Spleen (tissue), 7 donors: ENCODE results near the gene EEIG2.

Source experiments
- POLR2A ChIP-seq, 3 donors: fragments of 450-650 bp; IDR thresholded peaks; one replicate each; pipeline ENCODE4 v1.5.1; 2017; ENCODE audit warnings: antibody characterized with exemption in 3 of 3, mild to moderate bottlenecking in 1 of 3
- POLR2AphosphoS5 ChIP-seq, 3 donors: sonication (generic); formaldehyde crosslinking; IDR thresholded peaks; one replicate each; pipeline ENCODE4 v1.5.1; 2017; ENCODE audit warnings: antibody characterized with exemption in 3 of 3
- TF ChIP-seq, protein P1 (sequence below), 11 experiments: fragments of 200-600 bp in 7 of 11; fragments of 450-650 bp in 4 of 11; sonication (generic) in 4 of 11; IDR thresholded peaks in 8 of 11; conservative IDR thresholded peaks in 3 of 11; 1 replicate in 7 of 11; 2 replicates in 4 of 11; pipeline versions ENCODE4 v1.4.0 to v1.8.0; 2016 to 2021; ENCODE audit warnings: antibody characterized with exemption in 11 of 11, inconsistent platforms in 4 of 11, mild to moderate bottlenecking in 1 of 11
- donor health status: DM: no; HTN: no; CAD: no; lungs with moderate emphysema.
- donor health status: DM: no; HTN: no; CAD: no.
- donor health status: DM: no; HTN: no; CAD: no.

GRCh38 chr1:108591466-108591865 lies 31.6 kb downstream of the EEIG2 start:
- TF ChIP-seq, protein P1, sequence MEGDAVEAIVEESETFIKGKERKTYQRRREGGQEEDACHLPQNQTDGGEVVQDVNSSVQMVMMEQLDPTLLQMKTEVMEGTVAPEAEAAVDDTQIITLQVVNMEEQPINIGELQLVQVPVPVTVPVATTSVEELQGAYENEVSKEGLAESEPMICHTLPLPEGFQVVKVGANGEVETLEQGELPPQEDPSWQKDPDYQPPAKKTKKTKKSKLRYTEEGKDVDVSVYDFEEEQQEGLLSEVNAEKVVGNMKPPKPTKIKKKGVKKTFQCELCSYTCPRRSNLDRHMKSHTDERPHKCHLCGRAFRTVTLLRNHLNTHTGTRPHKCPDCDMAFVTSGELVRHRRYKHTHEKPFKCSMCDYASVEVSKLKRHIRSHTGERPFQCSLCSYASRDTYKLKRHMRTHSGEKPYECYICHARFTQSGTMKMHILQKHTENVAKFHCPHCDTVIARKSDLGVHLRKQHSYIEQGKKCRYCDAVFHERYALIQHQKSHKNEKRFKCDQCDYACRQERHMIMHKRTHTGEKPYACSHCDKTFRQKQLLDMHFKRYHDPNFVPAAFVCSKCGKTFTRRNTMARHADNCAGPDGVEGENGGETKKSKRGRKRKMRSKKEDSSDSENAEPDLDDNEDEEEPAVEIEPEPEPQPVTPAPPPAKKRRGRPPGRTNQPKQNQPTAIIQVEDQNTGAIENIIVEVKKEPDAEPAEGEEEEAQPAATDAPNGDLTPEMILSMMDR (IDR thresholded peaks at IDR 0.05 in 8 of 11, conservative IDR thresholded peaks at IDR 0.05 in 3 of 11): no peak
- TF ChIP-seq POLR2A (IDR thresholded peaks at IDR 0.05): no peak
- no peak for TF ChIP-seq POLR2AphosphoS5 (IDR thresholded peaks at IDR 0.05)
